Suppressor macrophage (primary cell): ENCODE results near the gene RBM7.

Experiments
- DNase-seq, 4 experiments: peaks; one replicate each; pipeline ENCODE4 v3.0.0-alpha.2; 2020 to 2022

The RBM7 gene

DNA sequence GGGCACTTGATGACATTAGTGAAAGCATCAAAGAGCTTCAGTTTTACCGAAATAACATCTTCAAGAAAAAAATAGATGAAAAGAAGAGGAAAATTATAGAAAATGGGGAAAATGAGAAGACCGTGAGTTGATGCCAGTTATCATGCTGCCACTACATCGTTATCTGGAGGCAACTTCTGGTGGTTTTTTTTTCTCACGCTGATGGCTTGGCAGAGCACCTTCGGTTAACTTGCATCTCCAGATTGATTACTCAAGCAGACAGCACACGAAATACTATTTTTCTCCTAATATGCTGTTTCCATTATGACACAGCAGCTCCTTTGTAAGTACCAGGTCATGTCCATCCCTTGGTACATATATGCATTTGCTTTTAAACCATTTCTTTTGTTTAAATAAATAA lies 49.4 kb downstream of the RBM7 start:
- no peak for DNase-seq

DNA sequence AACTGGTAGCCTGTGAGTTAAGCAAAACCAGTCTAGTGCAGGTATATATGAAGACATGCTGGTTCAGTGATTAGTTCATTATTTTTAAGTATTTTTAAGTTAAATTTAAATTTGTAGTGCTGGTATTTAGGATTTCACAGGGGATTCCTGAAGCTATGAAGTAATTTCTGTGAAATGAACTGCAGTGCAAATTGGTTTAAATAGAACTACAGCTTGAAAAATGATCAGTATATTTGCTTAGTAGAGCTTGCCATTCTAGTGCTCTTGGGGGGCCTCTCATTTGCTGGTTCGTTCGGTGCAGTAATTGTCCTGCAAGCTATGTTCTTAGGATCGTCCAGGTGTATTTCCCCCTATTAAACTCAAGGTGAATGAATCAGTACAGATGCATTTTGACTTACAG lies 51.9 kb downstream of the RBM7 start:
- DNase-seq, result no peak
